ENCODE measurements around the gene ENKUR.

GRCh38 chr10:24993237-24993958 is 22.6 kb downstream of the ENKUR start:
- TF ChIP-seq POLR2AphosphoS5 (IDR thresholded peaks at IDR 0.05; ENCODE audit: low read depth, low read length): no peak
- no peak for TF ChIP-seq POLR2A (IDR thresholded peaks at IDR 0.05; ENCODE audit: low read depth, low read length)
- no peak for TF ChIP-seq SPI1 (IDR thresholded peaks at IDR 0.05; ENCODE audit: low read depth, low read length)
- TF ChIP-seq TAF1 (IDR thresholded peaks at IDR 0.05; ENCODE audit: low read depth, low read length): no peak
- no peak for TF ChIP-seq PAX5 (IDR thresholded peaks at IDR 0.05; ENCODE audit: insufficient read depth, low read length, severe bottlenecking)
- no peak for TF ChIP-seq POU2F2 (IDR thresholded peaks at IDR 0.05; ENCODE audit: low read depth, low read length)
